22Rv1 (cell line): Measurements from ENCODE around the gene NARS2.

ENCODE experiments used
- ZFX ChIP-seq: fragments of 450-650 bp; IDR thresholded peaks from 2 replicates; pipeline ENCODE4 v1.6.1; 2017; ENCODE audit warnings: antibody characterized with exemption, borderline replicate concordance
- TF ChIP-seq, protein P1 (sequence below): fragments of 450-650 bp; IDR thresholded peaks from 2 replicates; pipeline ENCODE4 v1.5.1; 2017; ENCODE audit warnings: mild to moderate bottlenecking

DNA sequence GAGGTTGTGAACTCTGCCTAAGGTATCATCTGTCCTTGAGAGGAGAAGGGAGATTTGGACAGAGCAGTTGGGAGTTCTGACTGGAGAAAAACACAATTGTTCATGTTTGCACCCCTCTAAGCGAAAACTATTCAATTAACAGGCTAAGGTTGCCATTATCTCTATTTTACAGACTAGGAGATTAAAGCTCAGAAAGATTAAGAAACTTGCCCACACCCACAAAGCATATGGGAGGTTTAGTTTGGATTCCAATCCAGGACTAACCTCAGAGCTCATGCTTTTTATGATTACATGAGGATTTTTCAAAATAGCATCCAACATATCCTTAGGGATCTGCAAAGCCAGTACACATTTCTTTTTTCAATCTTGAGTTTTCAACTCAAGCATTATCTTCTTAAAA is 179.1 kb downstream of the NARS2 start:
- TF ChIP-seq, protein P1, sequence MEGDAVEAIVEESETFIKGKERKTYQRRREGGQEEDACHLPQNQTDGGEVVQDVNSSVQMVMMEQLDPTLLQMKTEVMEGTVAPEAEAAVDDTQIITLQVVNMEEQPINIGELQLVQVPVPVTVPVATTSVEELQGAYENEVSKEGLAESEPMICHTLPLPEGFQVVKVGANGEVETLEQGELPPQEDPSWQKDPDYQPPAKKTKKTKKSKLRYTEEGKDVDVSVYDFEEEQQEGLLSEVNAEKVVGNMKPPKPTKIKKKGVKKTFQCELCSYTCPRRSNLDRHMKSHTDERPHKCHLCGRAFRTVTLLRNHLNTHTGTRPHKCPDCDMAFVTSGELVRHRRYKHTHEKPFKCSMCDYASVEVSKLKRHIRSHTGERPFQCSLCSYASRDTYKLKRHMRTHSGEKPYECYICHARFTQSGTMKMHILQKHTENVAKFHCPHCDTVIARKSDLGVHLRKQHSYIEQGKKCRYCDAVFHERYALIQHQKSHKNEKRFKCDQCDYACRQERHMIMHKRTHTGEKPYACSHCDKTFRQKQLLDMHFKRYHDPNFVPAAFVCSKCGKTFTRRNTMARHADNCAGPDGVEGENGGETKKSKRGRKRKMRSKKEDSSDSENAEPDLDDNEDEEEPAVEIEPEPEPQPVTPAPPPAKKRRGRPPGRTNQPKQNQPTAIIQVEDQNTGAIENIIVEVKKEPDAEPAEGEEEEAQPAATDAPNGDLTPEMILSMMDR, result no peak
- no peak for TF ChIP-seq ZFX
